Neural crest cell (in vitro differentiated cells): ENCODE measurements around the gene CALN1. TPM values are rescaled to one million over a fixed set of nuclear protein-coding genes. Genes with fewer than 3 reads are reported as not detected.

ENCODE experiments used
- DNase-seq: peaks from one replicate; pipeline ENCODE4 v3.0.0; 2021; ENCODE audit warnings: low read depth, mixed read lengths, low spot score
- H3K27ac Mint-ChIP-seq: one replicate; pipeline ENCODE4 v1.8.0; 2021; ENCODE audit warnings: mild to moderate bottlenecking, mixed read lengths; ENCODE audit not compliant: unreplicated experiment
- H3K27me3 Mint-ChIP-seq: 2 replicates; pipeline ENCODE4 v1.8.0; 2021; ENCODE audit warnings: low read depth, mild to moderate bottlenecking, mixed read lengths
- H3K36me3 Mint-ChIP-seq: 2 replicates; pipeline ENCODE4 v1.8.0; 2021; ENCODE audit warnings: low read depth, mild to moderate bottlenecking, mixed read lengths
- H3K4me1 Mint-ChIP-seq: 2 replicates; pipeline ENCODE4 v1.8.0; 2021; ENCODE audit warnings: mixed read lengths
- H3K4me3 Mint-ChIP-seq: one replicate; pipeline ENCODE4 v1.8.0; 2021; ENCODE audit warnings: mild to moderate bottlenecking, mixed read lengths
- H3K9me3 Mint-ChIP-seq: 2 replicates; pipeline ENCODE4 v1.8.0; 2021; ENCODE audit warnings: mixed read lengths
- CTCF ChIP-seq: fragments of 200-600 bp; sonication (generic); conservative IDR thresholded peaks from 2 replicates; pipeline ENCODE4 v1.5.0; 2021; ENCODE audit warnings: antibody characterized with exemption, mild to moderate bottlenecking
- total RNA-seq: library from RNA; stranded (reverse); gene quantifications from 2 replicates; pipeline ENCODE4 v1.2.1, GENCODE V29; 2021

CALN1 gene
- total RNA-seq, 1 donor from 2014 or later, result 0.51 TPM

GRCh38 chr7:72336632-72337389, 75.3 kb downstream of the CALN1 start:
- no peak for DNase-seq
- Mint-ChIP-seq H3K4me1 (no peaks in the 10 kb centered on the region), H3K9me3 (peaks cover 18% of the 10 kb centered on the region), H3K27ac (no peak overlapping the region), H3K4me3 (peak overlapping the region; percentile 73), H3K36me3 (peaks cover 13% of the 10 kb centered on the region), H3K27me3 (peaks cover 87% of the 10 kb centered on the region)
- no peak for TF ChIP-seq CTCF

- Mint-ChIP-seq H3K27ac (no peak overlapping the region), H3K27me3 (peaks cover 87% of the 10 kb centered on the region), H3K36me3 (peaks cover 13% of the 10 kb centered on the region), H3K4me1 (no peaks in the 10 kb centered on the region), H3K4me3 (no peak overlapping the region), H3K9me3 (peaks cover 18% of the 10 kb centered on the region)
- TF ChIP-seq CTCF, result no peak
- no peak for DNase-seq
Observed at GRCh38 chr7:72336382-72336631, 75.8 kb downstream of the CALN1 start.

GRCh38 chr7:72335561-72336381, 76.4 kb downstream of the CALN1 start:
- no peak for TF ChIP-seq CTCF
- Mint-ChIP-seq H3K4me1 (no peaks in the 10 kb centered on the region), H3K27me3 (peaks cover 86% of the 10 kb centered on the region), H3K9me3 (peaks cover 20% of the 10 kb centered on the region), H3K36me3 (peaks cover 15% of the 10 kb centered on the region), H3K27ac (no peak overlapping the region), H3K4me3 (peak overlapping the region; percentile 70)
- no peak for DNase-seq

GRCh38 chr7:72334698-72335097, 77.4 kb downstream of the CALN1 start:
- no peak for TF ChIP-seq CTCF
- peaks cover 18% of the 10 kb centered on the region for H3K9me3 Mint-ChIP-seq
- H3K27ac Mint-ChIP-seq, result no peak overlapping the region
- H3K4me3 Mint-ChIP-seq, result peak overlapping the region; percentile 70
- H3K4me1 Mint-ChIP-seq, result no peaks in the 10 kb centered on the region
- H3K27me3 Mint-ChIP-seq, result peaks cover 78% of the 10 kb centered on the region
- H3K36me3 Mint-ChIP-seq, result peaks cover 16% of the 10 kb centered on the region
- DNase-seq, result no peak

GRCh38 chr7:72334066-72334465, 78.1 kb downstream of the CALN1 start:
- Mint-ChIP-seq H3K9me3 (peaks cover 12% of the 10 kb centered on the region), H3K27me3 (peaks cover 71% of the 10 kb centered on the region), H3K36me3 (peaks cover 14% of the 10 kb centered on the region), H3K27ac (no peak overlapping the region), H3K4me1 (no peaks in the 10 kb centered on the region), H3K4me3 (peak overlapping the region; percentile 81)
- TF ChIP-seq CTCF, result peak; percentile 38
- no peak for DNase-seq
